Endothelial cell (in vitro differentiated cells): Measurements from ENCODE around the gene CNPY4. TPM values are rescaled to one million over a fixed set of nuclear protein-coding genes. Genes with fewer than 3 reads are reported as not detected.

Experiments used
- DNase-seq: peaks from one replicate; pipeline ENCODE4 v3.0.0; 2021; ENCODE audit warnings: low spot score
- H3K27ac Mint-ChIP-seq: one replicate; pipeline ENCODE4 v1.8.0; 2021; ENCODE audit warnings: mixed read lengths, inconsistent platforms; ENCODE audit not compliant: unreplicated experiment
- H3K27me3 Mint-ChIP-seq: one replicate; pipeline ENCODE4 v1.8.0; 2021; ENCODE audit warnings: mild to moderate bottlenecking, moderate library complexity, mixed read lengths, inconsistent platforms; ENCODE audit not compliant: unreplicated experiment
- H3K36me3 Mint-ChIP-seq: one replicate; pipeline ENCODE4 v1.8.0; 2021; ENCODE audit warnings: mild to moderate bottlenecking, low read depth, mixed read lengths, inconsistent platforms; ENCODE audit not compliant: unreplicated experiment
- H3K4me1 Mint-ChIP-seq: one replicate; pipeline ENCODE4 v1.8.0; 2021; ENCODE audit warnings: mild to moderate bottlenecking, mixed read lengths, inconsistent platforms; ENCODE audit not compliant: unreplicated experiment
- H3K4me3 Mint-ChIP-seq: one replicate; pipeline ENCODE4 v1.8.0; 2021; ENCODE audit warnings: mild to moderate bottlenecking, mixed read lengths, inconsistent platforms; ENCODE audit not compliant: unreplicated experiment
- H3K9me3 Mint-ChIP-seq: one replicate; pipeline ENCODE4 v1.8.0; 2021; ENCODE audit warnings: mixed read lengths, inconsistent platforms; ENCODE audit not compliant: unreplicated experiment
- CTCF ChIP-seq: fragments of 200-600 bp; sonication (generic); IDR thresholded peaks from one replicate; pipeline ENCODE4 v1.5.0; 2021; ENCODE audit warnings: antibody characterized with exemption; ENCODE audit not compliant: unreplicated experiment
- total RNA-seq: library from RNA; stranded (reverse); fragmentation: NEBNext Ultra II Directional; extraction: Animal tissue kit (Norgen Biotek cat#: 25700); gene quantifications from one replicate; pipeline ENCODE4 v1.2.1, GENCODE V29; 2021; ENCODE audit not compliant: unreplicated experiment

The CNPY4 gene
- total RNA-seq, 1 donor from 2014 or later, result 28.3 TPM

GRCh38 chr7:100098913-100099312, 20.5 kb upstream of the CNPY4 start:
- TF ChIP-seq CTCF, result no peak
- peaks cover 54% of the 10 kb centered on the region for H3K4me1 Mint-ChIP-seq
- no peak for DNase-seq
- H3K9me3 Mint-ChIP-seq, result no peaks in the 10 kb centered on the region
- H3K27me3 Mint-ChIP-seq, result peaks cover 55% of the 10 kb centered on the region
- H3K36me3 Mint-ChIP-seq, result peaks cover 56% of the 10 kb centered on the region
- H3K4me3 Mint-ChIP-seq, result peak overlapping the region; percentile 93
- peak overlapping the region; percentile 93 for H3K27ac Mint-ChIP-seq

DNA sequence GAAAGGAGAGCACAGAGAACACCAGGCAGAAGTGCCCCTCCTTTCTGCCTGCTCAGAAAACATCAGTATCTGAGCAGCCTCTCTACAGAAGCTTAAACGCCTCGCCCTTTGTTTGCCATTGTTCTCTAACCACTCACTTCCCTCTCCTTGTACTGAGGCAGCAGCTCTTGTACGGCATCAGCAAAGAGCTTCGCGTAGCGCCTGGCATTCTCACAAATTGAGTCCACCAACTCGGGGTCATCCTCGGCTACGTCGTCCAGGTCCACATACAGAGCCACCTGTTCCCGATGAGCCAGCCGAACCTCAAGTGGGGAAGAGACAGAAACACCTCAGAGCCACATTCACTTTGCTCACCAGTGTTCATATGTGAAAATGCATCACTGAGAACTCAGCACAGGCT, 20.0 kb upstream of the CNPY4 start:
- H3K4me1 Mint-ChIP-seq, result peaks cover 53% of the 10 kb centered on the region
- no peak for DNase-seq

GRCh38 chr7:100100420-100101015, 18.9 kb upstream of the CNPY4 start:
- H3K36me3 Mint-ChIP-seq, result peaks cover 47% of the 10 kb centered on the region
- peaks cover 48% of the 10 kb centered on the region for H3K4me1 Mint-ChIP-seq
- no peaks in the 10 kb centered on the region for H3K9me3 Mint-ChIP-seq
- peak; percentile 98 for DNase-seq
- peak overlapping the region; percentile 95 for H3K27ac Mint-ChIP-seq
- peaks cover 51% of the 10 kb centered on the region for H3K27me3 Mint-ChIP-seq
- peak overlapping the region; percentile 94 for H3K4me3 Mint-ChIP-seq
- no peak for TF ChIP-seq CTCF

More for the DNA sequence above, 20.0 kb upstream of the CNPY4 start:
- peaks cover 55% of the 10 kb centered on the region for H3K27me3 Mint-ChIP-seq
- H3K27ac Mint-ChIP-seq, result peak overlapping the region; percentile 93
- peaks cover 54% of the 10 kb centered on the region for H3K36me3 Mint-ChIP-seq
- TF ChIP-seq CTCF, result no peak
- no peaks in the 10 kb centered on the region for H3K9me3 Mint-ChIP-seq
- peak overlapping the region; percentile 93 for H3K4me3 Mint-ChIP-seq

DNA sequence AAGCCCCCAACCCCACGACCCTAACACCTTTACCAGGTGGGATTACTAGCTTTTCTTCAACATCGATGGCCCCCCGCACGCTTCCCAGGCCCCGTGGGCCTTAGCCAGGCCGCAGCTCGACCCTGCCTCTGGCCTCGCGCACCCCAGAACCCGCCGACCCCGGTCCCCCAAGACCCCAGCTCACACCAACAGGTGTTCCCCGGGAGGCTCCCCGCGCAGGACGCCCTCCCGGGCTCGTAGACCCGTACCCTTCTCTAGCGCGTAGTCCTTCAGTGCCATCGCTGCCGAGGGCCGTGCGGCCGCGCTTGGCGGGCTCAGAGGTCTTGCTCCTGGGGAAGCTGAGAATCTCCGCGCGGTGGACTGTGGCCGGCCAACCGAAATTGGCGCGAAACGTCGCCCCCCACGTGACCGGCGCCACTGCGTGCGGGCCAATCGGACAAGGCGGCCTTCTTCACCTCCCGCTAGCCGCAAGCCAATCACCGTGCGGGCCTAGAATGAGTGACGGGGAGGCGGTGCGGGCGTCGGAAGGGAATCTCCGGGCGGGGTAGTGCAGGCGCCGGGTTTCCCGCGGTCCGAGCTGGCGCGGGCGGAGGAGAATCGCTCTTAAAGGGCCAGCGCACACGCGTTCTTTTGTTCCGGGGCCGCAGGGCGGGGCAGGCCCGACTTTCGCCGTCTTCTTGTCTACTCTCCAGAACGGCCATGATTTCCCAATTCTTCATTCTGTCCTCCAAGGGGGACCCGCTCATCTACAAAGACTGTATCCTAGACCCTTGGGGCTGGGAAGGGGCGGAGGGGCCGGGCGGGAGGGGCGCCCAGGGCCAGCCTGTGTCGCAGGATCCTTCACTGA, 18.2 kb upstream of the CNPY4 start, which contains the start of the genes AP4M1 and MCM7:
TSS of gene AP4M1 (plus strand) at position 628 of the 847 bp plus-strand sequence. CDS start at position 700, 72 bp downstream.
TSS of gene MCM7 (minus strand) at position 382 of the 847 bp plus-strand sequence. CDS start at position 279, 103 bp downstream.
- peak within 1 kb of the TSS; percentile 94 for H3K4me3 Mint-ChIP-seq
- H3K27me3 Mint-ChIP-seq, result peaks cover 48% of the 10 kb centered on the region
- peaks cover 42% of the 10 kb centered on the region for H3K36me3 Mint-ChIP-seq
- no peak for TF ChIP-seq CTCF
- H3K27ac Mint-ChIP-seq, result peak within 1 kb of the TSS; percentile 95
- no peaks in the 10 kb centered on the region for H3K9me3 Mint-ChIP-seq
- H3K4me1 Mint-ChIP-seq, result peaks cover 43% of the 10 kb centered on the region
- DNase-seq, result peak; percentile 98
